Measurements from ENCODE around the gene ESR1. TPM values are rescaled to one million over a fixed set of nuclear protein-coding genes. Genes with fewer than 3 reads are reported as not detected.

Gene ESR1
- polyA plus RNA-seq, 1 of the 3 experiments (the other 2 are of a cell fraction): under 0.01 TPM

- TF ChIP-seq CTCF (IDR thresholded peaks at IDR 0.05): no peak
- TF ChIP-seq NFIC (IDR thresholded peaks at IDR 0.05; ENCODE audit: borderline replicate concordance): no peak
- no peak for TF ChIP-seq MAX (IDR thresholded peaks at IDR 0.05; ENCODE audit: low read depth)
- no peak for TF ChIP-seq ZBTB33 (IDR thresholded peaks at IDR 0.05; ENCODE audit: borderline replicate concordance, low read depth)
- no peak for TF ChIP-seq NRF1 (IDR thresholded peaks at IDR 0.05; ENCODE audit: low read depth, low read length)
- TF ChIP-seq FOXJ3 (CRISPR knock-in tag; IDR thresholded peaks at IDR 0.05): no peak
- no peak for TF ChIP-seq GABPA (IDR thresholded peaks at IDR 0.05; ENCODE audit: low read depth)
- no peak for TF ChIP-seq ELF1 (IDR thresholded peaks at IDR 0.05)
- no peak for TF ChIP-seq POLR2AphosphoS5 (IDR thresholded peaks at IDR 0.05; ENCODE audit: low read depth, low read length)
- no peak for TF ChIP-seq YY1 (IDR thresholded peaks at IDR 0.05; ENCODE audit: low read depth)
- no peak for TF ChIP-seq SMC3 (IDR thresholded peaks at IDR 0.05; ENCODE audit: low read depth, low read length)
Observed at GRCh38 chr6:152107973-152108372, 300.5 kb downstream of the ESR1 start (continued).

- peak overlapping the region in 1 of 2 experiments; percentile 88; a peak in 2 of 4 replicates for H3K27ac ChIP-seq (ENCODE audit: low read depth in 2 of 2, low read length in 1 of 2)
- H2AFZ ChIP-seq (ENCODE audit: low read depth): no peak overlapping the region
- H3K36me3 ChIP-seq (replicated peaks in 1 of 2; ENCODE audit: control insufficient read depth in 1 of 2, insufficient read depth in 2 of 2, low read length in 1 of 2): no peaks in the 10 kb centered on the region
- H3K4me1 ChIP-seq (ENCODE audit: control insufficient read depth in 1 of 2, insufficient read depth in 2 of 2, low read depth in 1 of 2, low read length in 1 of 2): peaks cover 0 to 19% of the 10 kb centered on the region in 2 experiments; a peak in 2 of 4 replicates
- H3K9me2 ChIP-seq: no peaks in the 10 kb centered on the region
- no peaks in the 10 kb centered on the region for H3K27me3 ChIP-seq (ENCODE audit: insufficient read depth)
- no peaks in the 10 kb centered on the region for H3K79me2 ChIP-seq (ENCODE audit: insufficient read depth)
- DNase-seq: peak; percentile 76
- no peak overlapping the region for H3K4me2 ChIP-seq
- POLR2A ChIA-PET: interaction anchor here (0.5 kb wide), 1 partner anchor 31 kb away, joined by 4 read pairs; no protein-coding TSS in a partner anchor
- H3K4me3 ChIP-seq (ENCODE audit: low read depth in 2 of 2, low read length in 1 of 2): no peak overlapping the region; a peak in 1 of 4 replicates
- 46% methylated on average over 19 of the region's 20 CpGs for WGBS (ENCODE audit: low lambda C conversion rate)
- H3K9me3 ChIP-seq: no peaks in the 10 kb centered on the region
- no peak overlapping the region for H3K9ac ChIP-seq
- CTCF ChIA-PET: interaction anchor here (0.6 to 5.8 kb wide), 7 partner anchors 10 to 353 kb away, joined by 3 to 31 read pairs (median 4); no protein-coding TSS in a partner anchor
- no peaks in the 10 kb centered on the region for H4K20me1 ChIP-seq (ENCODE audit: insufficient read depth)
- no peak for TF ChIP-seq EZH2phosphoT487 (IDR thresholded peaks at IDR 0.05; ENCODE audit: borderline replicate concordance, low read depth)
- TF ChIP-seq MXI1 (IDR thresholded peaks at IDR 0.05; ENCODE audit: low read depth, low read length): 0 out of 2 replicates have a peak, but pooled peaks have one; percentile 6
- TF ChIP-seq EP300 (IDR thresholded peaks at IDR 0.05; ENCODE audit: borderline replicate concordance in 1 of 2, low read depth in 1 of 2, low read length in 1 of 2): peak in 1 of 2 experiments; percentile 58; a peak in 2 of 4 replicates
- H3F3A ChIP-seq (replicated peaks; ENCODE audit: insufficient read depth): no peaks in the 10 kb centered on the region
Observed at GRCh38 chr6:152110886-152111820, 303.7 kb downstream of the ESR1 start.

Data from SK-N-SH (cell line).